ENCODE results near the gene PDLIM7. TPM values are rescaled to one million over a fixed set of nuclear protein-coding genes. Genes with fewer than 3 reads are reported as not detected.

The PDLIM7 gene
- total RNA-seq, 1 donor from 2014 or later = 187 TPM

DNA sequence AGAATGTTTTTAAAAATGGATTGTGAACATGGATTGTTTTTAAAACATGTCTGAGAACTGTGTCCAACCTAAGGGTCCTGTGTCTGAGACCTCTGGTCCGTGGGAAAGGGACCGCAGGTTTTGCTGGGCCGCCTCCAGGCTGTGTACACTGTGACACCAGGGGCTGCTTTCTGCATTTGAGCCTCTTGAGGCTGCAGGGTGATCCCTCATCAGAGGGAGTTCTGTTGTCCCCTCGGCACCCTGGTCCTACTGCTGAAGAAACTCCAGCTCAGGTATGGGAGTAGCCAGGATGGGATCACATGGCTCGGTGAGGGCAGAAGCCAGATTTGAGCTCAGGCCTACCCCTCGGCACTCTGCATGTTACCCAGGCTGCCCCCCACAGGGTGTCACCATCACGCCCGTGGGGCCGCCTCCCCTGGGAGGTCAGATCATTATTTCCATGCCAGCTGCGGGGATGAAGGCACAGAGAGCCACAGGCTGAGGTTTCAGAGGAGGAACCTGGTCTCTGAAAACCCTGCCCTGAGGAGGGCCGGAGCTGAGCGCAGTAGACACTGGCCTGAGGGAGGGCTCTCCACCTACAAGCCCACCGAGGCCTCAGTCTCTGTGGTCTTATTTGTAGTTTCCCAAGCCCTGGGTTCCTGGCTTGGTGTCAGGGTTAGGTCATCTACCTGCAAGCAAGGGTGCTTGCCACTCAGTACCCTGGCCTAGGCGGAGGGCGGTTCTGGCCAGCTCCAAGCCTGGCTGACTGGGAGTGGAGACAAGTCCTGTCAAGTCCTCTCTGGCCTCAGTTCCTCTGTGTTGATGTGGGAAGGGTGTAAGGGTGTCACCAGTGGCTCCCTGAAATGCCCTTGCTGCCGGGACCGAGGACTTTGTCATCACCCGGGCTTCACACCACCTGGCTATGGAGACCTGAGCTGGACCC, 48.0 kb downstream of the PDLIM7 start:
- TF ChIP-seq, protein P1, sequence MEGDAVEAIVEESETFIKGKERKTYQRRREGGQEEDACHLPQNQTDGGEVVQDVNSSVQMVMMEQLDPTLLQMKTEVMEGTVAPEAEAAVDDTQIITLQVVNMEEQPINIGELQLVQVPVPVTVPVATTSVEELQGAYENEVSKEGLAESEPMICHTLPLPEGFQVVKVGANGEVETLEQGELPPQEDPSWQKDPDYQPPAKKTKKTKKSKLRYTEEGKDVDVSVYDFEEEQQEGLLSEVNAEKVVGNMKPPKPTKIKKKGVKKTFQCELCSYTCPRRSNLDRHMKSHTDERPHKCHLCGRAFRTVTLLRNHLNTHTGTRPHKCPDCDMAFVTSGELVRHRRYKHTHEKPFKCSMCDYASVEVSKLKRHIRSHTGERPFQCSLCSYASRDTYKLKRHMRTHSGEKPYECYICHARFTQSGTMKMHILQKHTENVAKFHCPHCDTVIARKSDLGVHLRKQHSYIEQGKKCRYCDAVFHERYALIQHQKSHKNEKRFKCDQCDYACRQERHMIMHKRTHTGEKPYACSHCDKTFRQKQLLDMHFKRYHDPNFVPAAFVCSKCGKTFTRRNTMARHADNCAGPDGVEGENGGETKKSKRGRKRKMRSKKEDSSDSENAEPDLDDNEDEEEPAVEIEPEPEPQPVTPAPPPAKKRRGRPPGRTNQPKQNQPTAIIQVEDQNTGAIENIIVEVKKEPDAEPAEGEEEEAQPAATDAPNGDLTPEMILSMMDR (conservative IDR thresholded peaks at IDR 0.05) = no peak
- no peak overlapping the region for H3K27ac Mint-ChIP-seq
- peaks cover 38% of the 10 kb centered on the region for H3K27me3 Mint-ChIP-seq
- DNase-seq (ENCODE audit: extremely low spot score, unreplicated experiment) = no peak
- H3K36me3 Mint-ChIP-seq = no peaks in the 10 kb centered on the region
- H3K4me3 Mint-ChIP-seq = peak overlapping the region; percentile 78
- no peaks in the 10 kb centered on the region for H3K9me3 Mint-ChIP-seq
- H3K4me1 Mint-ChIP-seq (ENCODE audit: unreplicated experiment) = peaks cover 37% of the 10 kb centered on the region

GRCh38 chr5:177448244-177448950, 49.0 kb downstream of the PDLIM7 start:
- TF ChIP-seq, protein P1 (conservative IDR thresholded peaks at IDR 0.05) = no peak
- H3K36me3 Mint-ChIP-seq = no peaks in the 10 kb centered on the region
- no peaks in the 10 kb centered on the region for H3K9me3 Mint-ChIP-seq
- peak overlapping the region; percentile 78 for H3K4me3 Mint-ChIP-seq
- H3K27ac Mint-ChIP-seq = peak overlapping the region; percentile 64
- peaks cover 33% of the 10 kb centered on the region for H3K4me1 Mint-ChIP-seq (ENCODE audit: unreplicated experiment)
- DNase-seq (ENCODE audit: extremely low spot score, unreplicated experiment) = no peak
- H3K27me3 Mint-ChIP-seq = peaks cover 36% of the 10 kb centered on the region

DNA sequence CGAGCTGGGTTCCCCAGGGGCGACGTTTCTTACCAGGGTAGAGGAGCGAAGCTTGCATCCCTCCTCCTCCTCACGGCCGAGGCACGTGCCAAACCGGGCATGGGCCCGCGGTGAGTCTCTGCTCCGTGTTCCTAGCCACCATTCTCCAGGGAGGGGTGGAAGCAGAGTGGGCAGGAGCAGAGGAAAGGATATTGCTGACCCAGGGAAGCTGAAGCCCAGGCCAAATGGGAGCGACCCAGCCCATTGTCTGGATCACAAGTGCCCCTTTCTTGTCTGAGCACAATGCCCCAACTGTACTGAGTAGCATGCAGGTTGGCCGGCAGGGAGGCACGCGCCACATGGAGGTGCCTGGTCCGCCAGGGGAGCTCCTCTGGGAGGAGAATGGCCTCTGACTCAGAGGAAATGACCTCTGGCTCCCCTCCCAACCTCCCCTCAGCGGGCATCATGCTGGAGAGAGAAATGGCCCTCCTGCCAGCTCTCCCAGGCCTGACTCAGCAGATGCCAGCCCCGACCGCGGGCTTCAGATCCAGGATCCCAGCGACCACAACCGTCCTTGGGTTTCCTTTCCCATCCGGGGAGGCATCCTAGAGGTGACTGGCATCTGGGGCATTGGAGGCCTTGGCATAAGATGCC, 49.7 kb downstream of the PDLIM7 start:
- Mint-ChIP-seq H3K4me1 (ENCODE audit: unreplicated experiment) (peaks cover 28% of the 10 kb centered on the region), H3K27ac (peak overlapping the region; percentile 64), H3K4me3 (peak overlapping the region; percentile 78), H3K27me3 (peaks cover 30% of the 10 kb centered on the region), H3K36me3 (no peaks in the 10 kb centered on the region), H3K9me3 (no peaks in the 10 kb centered on the region)
- no peak for DNase-seq (ENCODE audit: extremely low spot score, unreplicated experiment)
- TF ChIP-seq, protein P1 (conservative IDR thresholded peaks at IDR 0.05) = no peak

DNA sequence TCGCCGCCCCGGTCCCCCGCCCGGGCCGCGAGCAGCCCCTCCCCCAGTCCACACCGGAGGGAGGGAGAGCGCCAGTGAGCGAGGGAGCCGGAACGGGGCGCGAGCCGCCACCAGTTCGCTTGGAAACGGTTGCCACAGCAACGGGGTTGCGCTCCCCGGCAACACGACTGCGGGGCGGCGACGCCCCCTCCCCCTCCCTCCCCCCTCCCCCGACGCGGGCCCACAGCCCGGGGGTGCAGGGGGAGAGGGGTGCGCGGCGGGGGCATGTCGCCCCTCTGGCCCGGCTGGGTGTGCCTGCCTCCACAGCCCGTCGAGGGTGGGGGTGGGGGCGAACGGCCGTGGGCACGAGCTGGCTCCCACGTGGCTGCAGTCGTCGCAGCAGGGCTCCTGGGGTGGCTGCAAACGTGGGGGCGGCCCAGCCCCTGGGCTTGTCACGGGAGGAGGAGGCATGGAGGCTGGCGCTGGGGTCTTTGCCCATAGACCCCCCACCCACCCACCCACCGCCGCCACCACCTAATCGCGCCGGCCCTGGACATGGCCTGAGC, 50.3 kb downstream of the PDLIM7 start:
- Mint-ChIP-seq H3K4me3 (peak overlapping the region; percentile 78), H3K4me1 (ENCODE audit: unreplicated experiment) (peaks cover 27% of the 10 kb centered on the region), H3K27ac (no peak overlapping the region), H3K36me3 (no peaks in the 10 kb centered on the region), H3K27me3 (peaks cover 29% of the 10 kb centered on the region), H3K9me3 (no peaks in the 10 kb centered on the region)
- TF ChIP-seq, protein P1 (conservative IDR thresholded peaks at IDR 0.05) = no peak
- no peak for DNase-seq (ENCODE audit: extremely low spot score, unreplicated experiment)
